ENCODE results near the gene LAMTOR1. TPM values are rescaled to one million over a fixed set of nuclear protein-coding genes. Genes with fewer than 3 reads are reported as not detected.

LAMTOR1 gene
- total RNA-seq, 1 experiment from 2014 or later, result 96.3 TPM

- no peak overlapping the region for H4K5ac ChIP-seq (ENCODE audit: insufficient read length, low read depth, low read length)
- H3K4ac ChIP-seq (ENCODE audit: low read depth, low read length), result no peak overlapping the region
- peaks cover 5% of the 10 kb centered on the region; the same call in 1 of the 2 replicates for H3K4me1 ChIP-seq (ENCODE audit: insufficient read depth, low read length)
- no peak overlapping the region for H3K56ac ChIP-seq (ENCODE audit: insufficient read length, low read depth, low read length)
- no peak overlapping the region for H3K9ac ChIP-seq (ENCODE audit: extremely low read depth, insufficient read length, low read length)
- H2BK5ac ChIP-seq (ENCODE audit: insufficient read length, low read length), result no peak overlapping the region
- no peak overlapping the region for H3K27ac ChIP-seq (ENCODE audit: insufficient read length, low read depth, low read length)
- no peak overlapping the region for H2BK120ac ChIP-seq (ENCODE audit: low read depth, low read length, poor library complexity, severe bottlenecking)
- H2BK20ac ChIP-seq (ENCODE audit: low read depth, low read length, poor library complexity, severe bottlenecking), result no peak overlapping the region
- no peak overlapping the region for H3K18ac ChIP-seq (ENCODE audit: insufficient read length, low read depth, low read length)
- H3K9me3 Mint-ChIP-seq, result no peaks in the 10 kb centered on the region
- H4K20me1 ChIP-seq (ENCODE audit: control insufficient read depth, insufficient read depth, insufficient read length), result no peaks in the 10 kb centered on the region
- peak; percentile 42 for DNase-seq
- no peak overlapping the region for H2BK12ac ChIP-seq (ENCODE audit: insufficient read length, low read depth, low read length)
- no peak overlapping the region for H3K23ac ChIP-seq (ENCODE audit: insufficient read length, low read depth, low read length)
- H3K14ac ChIP-seq (ENCODE audit: insufficient read depth, low read length), result no peak overlapping the region
- no peak overlapping the region for H4K91ac ChIP-seq (ENCODE audit: insufficient read length, low read depth, low read length)
- no peak overlapping the region for H4K8ac ChIP-seq (replicated peaks; ENCODE audit: insufficient read length, low read depth, low read length)
- no peak overlapping the region for H2BK15ac ChIP-seq (ENCODE audit: low read depth, low read length)
- no peaks in the 10 kb centered on the region for H3K27me3 Mint-ChIP-seq (ENCODE audit: low read depth)
- no peak overlapping the region for H2AFZ ChIP-seq (ENCODE audit: low read length)
- H3K79me2 ChIP-seq (ENCODE audit: insufficient read depth, low read length), result peaks cover 2% of the 10 kb centered on the region; the same call in 1 of the 2 replicates
- H2AK5ac ChIP-seq (ENCODE audit: insufficient read length, low read length), result no peak overlapping the region
- H3K79me1 ChIP-seq (ENCODE audit: insufficient read depth, low read depth, low read length, poor library complexity, severe bottlenecking), result peaks cover 4% of the 10 kb centered on the region
- peaks cover 36 to 44% of the 10 kb centered on the region in 2 experiments for H3K4me1 Mint-ChIP-seq
- H3K9me3 ChIP-seq (ENCODE audit: control insufficient read depth, low read depth, low read length), result no peaks in the 10 kb centered on the region
- no peak for TF ChIP-seq CTCF (conservative IDR thresholded peaks at IDR 0.05)
- H3T11ph ChIP-seq (ENCODE audit: low read length), result no peak overlapping the region
- no peaks in the 10 kb centered on the region for H3K27me3 ChIP-seq (ENCODE audit: insufficient read depth, low read length)
- H3K4me3 Mint-ChIP-seq, result no peak overlapping the region
- H3K4me2 ChIP-seq (ENCODE audit: insufficient read depth, insufficient read length, low read length), result no peak overlapping the region
- whole genome bisulfite sequencing (ENCODE audit: extremely low coverage, insufficient read length, low lambda C conversion rate), result no CpG with 5 or more reads among the region's 2 CpGs
- H3K23me2 ChIP-seq (ENCODE audit: insufficient read length, low read depth, low read length, poor library complexity, severe bottlenecking), result no peaks in the 10 kb centered on the region
- peak overlapping the region; percentile 2 to 76 (median 36); a peak in 4 of 7 replicates for H3K27ac Mint-ChIP-seq
- peaks cover 1 to 23% (median 18%) of the 10 kb centered on the region in 3 experiments; a peak in 6 of 7 replicates for H3K36me3 Mint-ChIP-seq (ENCODE audit: insufficient read depth in 1 of 3, low read depth in 3 of 3)
Observed at GRCh38 chr11:72069787-72070251, 33.3 kb downstream of the LAMTOR1 start.

All from H9 (cell line).